ENCODE data around the gene NR5A1.

DNA sequence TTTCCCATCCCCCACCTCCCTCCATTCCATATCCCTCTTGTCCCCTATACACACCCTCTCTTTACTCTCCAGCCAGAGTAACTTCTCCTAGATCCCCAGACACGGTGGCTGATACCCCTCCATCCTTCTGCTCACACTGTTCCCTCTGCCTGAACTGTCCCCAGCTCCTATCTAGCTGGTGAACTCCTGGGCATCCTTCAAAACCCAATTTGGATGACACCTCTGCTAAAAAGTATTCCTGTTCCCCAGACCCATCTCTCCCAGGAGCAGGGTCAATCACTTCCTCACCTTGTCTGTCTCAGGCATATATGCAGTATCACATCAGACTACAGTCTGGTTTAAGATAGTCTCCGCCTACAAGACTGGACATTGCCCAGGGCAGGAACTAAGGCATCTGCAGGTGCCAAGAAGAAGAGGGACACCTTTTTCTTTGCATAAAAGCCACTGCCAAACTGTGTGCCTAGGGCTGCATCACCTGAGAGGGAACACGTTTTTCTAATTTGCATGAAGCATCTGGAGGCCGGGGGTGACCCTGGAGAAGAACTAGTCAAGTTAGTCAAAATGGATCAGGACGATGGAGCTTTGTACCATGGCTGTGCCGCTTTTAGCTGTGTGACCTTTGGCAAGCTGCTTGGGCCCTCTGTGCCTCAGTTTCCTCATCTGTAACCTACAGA, 27.1 kb downstream of the NR5A1 start:
- TF ChIP-seq POLR2AphosphoS5 (IDR thresholded peaks at IDR 0.05; ENCODE audit: borderline replicate concordance, low read depth, low read length) (no peak), EZH2 (IDR thresholded peaks at IDR 0.05) (no peak)

Data from SK-N-MC (cell line).